Activated T-cell treated with anti-CD3 and anti-CD28 coated beads, Interleukin-2, amount 50 U/mL, for 1 hour (primary cell): ENCODE results near the gene GTF2I.
"Not testable (repeated sequence)": the region's sequence is repeated elsewhere in the genome, so short reads cannot be mapped to it uniquely, and the experiment has no call there.

ENCODE experiments used
- DNase-seq: peaks from one replicate; pipeline ENCODE4 v3.0.0-alpha.2; 2020

Gene GTF2I

GRCh38 chr7:74657692-74658177, at the start of gene GTF2I:
TSS of gene GTF2I (plus strand) at chr7:74657718. CDS start at chr7:74689129, 31,411 bp downstream.
- DNase-seq: no peak

- DNase-seq: no peak
These were observed 45.3 kb upstream of the GTF2I start for GRCh38 chr7:74612015-74612829.

GRCh38 chr7:74615933-74616780, 41.4 kb upstream of the GTF2I start:
- no peak for DNase-seq

- peak; percentile 22 for DNase-seq
These were observed 40.3 kb upstream of the GTF2I start for GRCh38 chr7:74617180-74617744.

GRCh38 chr7:74619235-74619860, 38.2 kb upstream of the GTF2I start:
- no peak for DNase-seq

GRCh38 chr7:74622228-74622749, 35.2 kb upstream of the GTF2I start:
- DNase-seq: no peak

GRCh38 chr7:74623135-74623534, 34.4 kb upstream of the GTF2I start:
- no peak for DNase-seq

GRCh38 chr7:74625446-74625845, 32.1 kb upstream of the GTF2I start:
- DNase-seq: no peak

- DNase-seq: no peak
These were observed 29.7 kb upstream of the GTF2I start for GRCh38 chr7:74627661-74628411.

- no peak for DNase-seq
These were observed 25.0 kb upstream of the GTF2I start for GRCh38 chr7:74632505-74632904.

- DNase-seq: no peak
These were observed 24.0 kb upstream of the GTF2I start for GRCh38 chr7:74633451-74633921.

- DNase-seq: no peak
These were observed 19.8 kb upstream of the GTF2I start for GRCh38 chr7:74637745-74638144.

GRCh38 chr7:74650055-74650454, 7.5 kb upstream of the GTF2I start:
- peak; percentile 70 for DNase-seq

- not testable (repeated sequence) for DNase-seq
These were observed 6.9 kb upstream of the GTF2I start for GRCh38 chr7:74650493-74651132.

- DNase-seq: not testable (repeated sequence)
These were observed 6.4 kb upstream of the GTF2I start for GRCh38 chr7:74651133-74651504.

- DNase-seq: no peak
These were observed 3.8 kb upstream of the GTF2I start for GRCh38 chr7:74653686-74654181.

- DNase-seq: no peak
These were observed 2.7 kb upstream of the GTF2I start for GRCh38 chr7:74654811-74655210.

GRCh38 chr7:74655324-74655723, 2.2 kb upstream of the GTF2I start:
- DNase-seq: no peak

GRCh38 chr7:74655768-74656440, 1.6 kb upstream of the GTF2I start:
- peak; percentile 26 for DNase-seq

- DNase-seq: peak; percentile 67
These were observed 1.1 kb upstream of the GTF2I start for GRCh38 chr7:74656441-74656836.
